ENCODE measurements around the gene FOXN3.
"Not testable (repeated sequence)": the region's sequence is repeated elsewhere in the genome, so short reads cannot be mapped to it uniquely, and the experiment has no call there.

FOXN3 gene

GRCh38 chr14:89121968-89122620, 294.9 kb downstream of the FOXN3 start:
- peak; percentile 63 for DNase-seq

GRCh38 chr14:89117012-89117411, 300.0 kb downstream of the FOXN3 start:
- DNase-seq: no peak

GRCh38 chr14:89114109-89114508, 302.9 kb downstream of the FOXN3 start:
- no peak for DNase-seq

GRCh38 chr14:89112720-89113119, 304.3 kb downstream of the FOXN3 start:
- no peak for DNase-seq

- DNase-seq: not testable (repeated sequence)
These were observed 305.1 kb downstream of the FOXN3 start for GRCh38 chr14:89111766-89112543.

GRCh38 chr14:89111232-89111631, 305.8 kb downstream of the FOXN3 start:
- DNase-seq: not testable (repeated sequence)

- no peak for DNase-seq
These were observed 306.9 kb downstream of the FOXN3 start for GRCh38 chr14:89110110-89110509.

- DNase-seq: no peak
These were observed 308.4 kb downstream of the FOXN3 start for GRCh38 chr14:89108608-89109007.

- DNase-seq: no peak
These were observed 309.4 kb downstream of the FOXN3 start for GRCh38 chr14:89107626-89108025.

All from NCI-H2107 (cell line).